GM23338 (cell line): ENCODE data around the gene UMOD. TPM values are rescaled to one million over a fixed set of nuclear protein-coding genes. Genes with fewer than 3 reads are reported as not detected.

Source experiments
- ATAC-seq: fragments of 200-7000 bp; cut with Tn5 transposase; 3 replicates; pipeline ENCODE4 v1.9.1; 2020
- DNase-seq: peaks from one replicate; pipeline ENCODE4 v3.0.0-alpha.2; 2015; ENCODE audit warnings: low spot score
- H2AFZ ChIP-seq: fragments of 200-600 bp; sonication (generic); 2 replicates; pipeline ENCODE4 v1.8.0; 2016; ENCODE audit warnings: antibody characterized with exemption, mild to moderate bottlenecking, moderate library complexity
- H3F3A ChIP-seq: fragments of 200-600 bp; sonication (generic); replicated peaks from 2 replicates; pipeline ENCODE4 v1.8.0; 2017; ENCODE audit warnings: antibody characterized with exemption, mixed run types, low read depth
- H3K27ac ChIP-seq: fragments of 200-600 bp; sonication (generic); 2 replicates; pipeline ENCODE4 v1.6.1; 2016; ENCODE audit warnings: low read depth
- H3K27me3 ChIP-seq: fragments of 200-600 bp; sonication (generic); 2 replicates; pipeline ENCODE4 v1.8.0; 2016; ENCODE audit warnings: mild to moderate bottlenecking, mixed run types, moderate library complexity; ENCODE audit not compliant: insufficient read depth
- H3K36me3 ChIP-seq: fragments of 200-600 bp; sonication (generic); 2 replicates; pipeline ENCODE4 v1.8.0; 2016; ENCODE audit warnings: mild to moderate bottlenecking; ENCODE audit not compliant: insufficient read depth
- H3K4me1 ChIP-seq: fragments of 200-600 bp; sonication (generic); 2 replicates; pipeline ENCODE4 v1.8.0; 2016; ENCODE audit warnings: mild to moderate bottlenecking, moderate library complexity; ENCODE audit not compliant: insufficient read depth
- H3K4me2 ChIP-seq: fragments of 200-600 bp; sonication (generic); 2 replicates; pipeline ENCODE4 v1.7.1; 2017; ENCODE audit warnings: mixed run types
- H3K4me3 ChIP-seq: fragments of 200-600 bp; sonication (generic); 2 replicates; pipeline ENCODE4 v1.6.1; 2016; ENCODE audit warnings: mixed run types
- H3K79me2 ChIP-seq: fragments of 200-600 bp; sonication (generic); replicated peaks from 2 replicates; pipeline ENCODE4 v1.8.0; 2017; ENCODE audit warnings: mild to moderate bottlenecking; ENCODE audit not compliant: insufficient read depth
- H3K9me2 ChIP-seq: fragments of 200-600 bp; sonication (generic); 2 replicates; pipeline ENCODE4 v1.8.0; 2017; ENCODE audit not compliant: insufficient read depth
- H4K20me1 ChIP-seq: fragments of 200-600 bp; sonication (generic); replicated peaks from 2 replicates; pipeline ENCODE4 v1.8.0; 2017; ENCODE audit warnings: mild to moderate bottlenecking; ENCODE audit not compliant: insufficient read depth
- H3K27ac Mint-ChIP-seq: 2 replicates; pipeline ENCODE4 v1.8.0; 2020; ENCODE audit warnings: inconsistent platforms, mild to moderate bottlenecking, moderate library complexity, mixed read lengths
- H3K27me3 Mint-ChIP-seq: 3 replicates; pipeline ENCODE4 v1.8.0; 2022; ENCODE audit warnings: low read depth, mild to moderate bottlenecking, moderate library complexity, mixed read lengths, inconsistent platforms; ENCODE audit not compliant: insufficient read depth, poor library complexity
- H3K36me3 Mint-ChIP-seq: 3 replicates; pipeline ENCODE4 v1.8.0; 2021; ENCODE audit warnings: low read depth, mild to moderate bottlenecking, inconsistent platforms, moderate library complexity, mixed read lengths
- H3K4me1 Mint-ChIP-seq: 3 replicates; pipeline ENCODE4 v1.8.0; 2020; ENCODE audit warnings: mild to moderate bottlenecking, inconsistent platforms, mixed read lengths
- H3K4me3 Mint-ChIP-seq: 3 replicates; pipeline ENCODE4 v1.8.0; 2021; ENCODE audit warnings: moderate library complexity, mild to moderate bottlenecking, inconsistent platforms, mixed read lengths
- H3K9me3 Mint-ChIP-seq: 3 replicates; pipeline ENCODE4 v1.8.0; 2020; ENCODE audit warnings: moderate library complexity, mild to moderate bottlenecking, inconsistent platforms, mixed read lengths
- CREB1 ChIP-seq: fragments of 250-450 bp; sonication (Bioruptor Pico); IDR thresholded peaks from 2 replicates; pipeline ENCODE4 v1.5.0; 2020; ENCODE audit warnings: low read depth, mild to moderate bottlenecking, moderate library complexity
- EZH2 ChIP-seq: fragments of 200-600 bp; sonication (generic); IDR thresholded peaks from one replicate; pipeline ENCODE4 v1.8.0; 2017; ENCODE audit warnings: antibody characterized with exemption, mild to moderate bottlenecking, low read depth; ENCODE audit not compliant: unreplicated experiment
- EZH2phosphoT487 ChIP-seq: fragments of 200-600 bp; sonication (generic); IDR thresholded peaks from one replicate; pipeline ENCODE4 v1.8.1; 2018; ENCODE audit warnings: antibody characterized with exemption; ENCODE audit not compliant: unreplicated experiment
- JUNB ChIP-seq: IDR thresholded peaks from one replicate; pipeline ENCODE4 v1.6.1; 2016; ENCODE audit warnings: antibody characterized with exemption; ENCODE audit not compliant: unreplicated experiment
- NANOG ChIP-seq: IDR thresholded peaks from 2 replicates; pipeline ENCODE4 v1.6.1; 2016; ENCODE audit warnings: antibody characterized with exemption, borderline replicate concordance
- POLR2AphosphoS5 ChIP-seq: IDR thresholded peaks from 2 replicates; pipeline ENCODE4 v1.6.1; 2016; ENCODE audit warnings: antibody characterized with exemption, low read depth
- ZNF114 ChIP-seq: fragments of 250-450 bp; sonication (Bioruptor Pico); IDR thresholded peaks from 2 replicates; pipeline ENCODE4 v1.5.0; 2020; ENCODE audit warnings: mild to moderate bottlenecking, moderate library complexity
- ZNF331 ChIP-seq: fragments of 250-450 bp; sonication (Bioruptor Pico); IDR thresholded peaks from 2 replicates; pipeline ENCODE4 v1.5.0; 2020; ENCODE audit warnings: low read depth, mild to moderate bottlenecking, moderate library complexity
- polyA plus RNA-seq: library from polyadenylated mRNA; unstranded; fragments of >200 nt; fragmentation: Nextera tagmentation; extraction: Ambion mirVana; gene quantifications from 2 replicates; pipeline ENCODE4 v1.2.1, GENCODE V29; 2016
- total RNA-seq: library from RNA; depleted of rRNA; stranded (reverse); fragments of >200 nt; shearing (Covaris generic); gene quantifications from 2 replicates; pipeline ENCODE4 v1.2.3, GENCODE V29; 2014
- TF ChIP-seq, protein P1 (sequence below): IDR thresholded peaks from one replicate; pipeline ENCODE4 v1.6.1; 2018; ENCODE audit warnings: antibody characterized with exemption; ENCODE audit not compliant: unreplicated experiment
- TF ChIP-seq, protein P2 (sequence below), 2 experiments: fragments of 200-600 bp in 1 of 2; sonication (generic) in 1 of 2; conservative IDR thresholded peaks; 2 replicates each; pipeline versions ENCODE4 v1.5.1 to v1.6.1; 2016 to 2017; ENCODE audit warnings: antibody characterized with exemption in 2 of 2, low read depth in 2 of 2, mild to moderate bottlenecking in 2 of 2, moderate library complexity in 1 of 2
- TF ChIP-seq, protein P3 (sequence below): IDR thresholded peaks from 2 replicates; pipeline ENCODE4 v1.6.1; 2016; ENCODE audit warnings: antibody characterized with exemption
- TF ChIP-seq, protein P4 (sequence below): fragments of 250-450 bp; sonication (Bioruptor Pico); IDR thresholded peaks from 2 replicates; pipeline ENCODE4 v1.5.0; 2020; ENCODE audit warnings: mild to moderate bottlenecking, moderate library complexity

UMOD gene
- total and polyA plus RNA-seq, 2 experiments from 2014 or later: not detected

DNA sequence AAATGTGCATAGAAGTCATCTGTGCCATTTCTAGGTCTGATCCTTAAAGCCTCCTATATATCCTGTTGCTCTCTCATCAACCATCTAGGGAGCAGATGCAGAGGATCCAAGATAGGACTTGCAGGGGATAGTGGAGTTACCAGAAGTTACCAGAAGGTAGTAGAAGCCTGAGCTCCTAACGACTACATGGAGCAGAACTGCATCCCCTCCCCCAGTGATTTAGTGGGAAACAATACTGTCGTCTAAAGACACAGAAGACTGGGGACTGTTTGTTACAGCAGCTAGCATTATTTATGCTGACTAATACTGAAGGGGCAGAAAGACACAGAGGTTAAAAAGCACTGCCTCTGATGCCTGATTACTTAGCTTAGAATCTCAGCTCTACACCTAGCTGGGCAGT lies 41.0 kb downstream of the UMOD start (continued):
- TF ChIP-seq, protein P1, sequence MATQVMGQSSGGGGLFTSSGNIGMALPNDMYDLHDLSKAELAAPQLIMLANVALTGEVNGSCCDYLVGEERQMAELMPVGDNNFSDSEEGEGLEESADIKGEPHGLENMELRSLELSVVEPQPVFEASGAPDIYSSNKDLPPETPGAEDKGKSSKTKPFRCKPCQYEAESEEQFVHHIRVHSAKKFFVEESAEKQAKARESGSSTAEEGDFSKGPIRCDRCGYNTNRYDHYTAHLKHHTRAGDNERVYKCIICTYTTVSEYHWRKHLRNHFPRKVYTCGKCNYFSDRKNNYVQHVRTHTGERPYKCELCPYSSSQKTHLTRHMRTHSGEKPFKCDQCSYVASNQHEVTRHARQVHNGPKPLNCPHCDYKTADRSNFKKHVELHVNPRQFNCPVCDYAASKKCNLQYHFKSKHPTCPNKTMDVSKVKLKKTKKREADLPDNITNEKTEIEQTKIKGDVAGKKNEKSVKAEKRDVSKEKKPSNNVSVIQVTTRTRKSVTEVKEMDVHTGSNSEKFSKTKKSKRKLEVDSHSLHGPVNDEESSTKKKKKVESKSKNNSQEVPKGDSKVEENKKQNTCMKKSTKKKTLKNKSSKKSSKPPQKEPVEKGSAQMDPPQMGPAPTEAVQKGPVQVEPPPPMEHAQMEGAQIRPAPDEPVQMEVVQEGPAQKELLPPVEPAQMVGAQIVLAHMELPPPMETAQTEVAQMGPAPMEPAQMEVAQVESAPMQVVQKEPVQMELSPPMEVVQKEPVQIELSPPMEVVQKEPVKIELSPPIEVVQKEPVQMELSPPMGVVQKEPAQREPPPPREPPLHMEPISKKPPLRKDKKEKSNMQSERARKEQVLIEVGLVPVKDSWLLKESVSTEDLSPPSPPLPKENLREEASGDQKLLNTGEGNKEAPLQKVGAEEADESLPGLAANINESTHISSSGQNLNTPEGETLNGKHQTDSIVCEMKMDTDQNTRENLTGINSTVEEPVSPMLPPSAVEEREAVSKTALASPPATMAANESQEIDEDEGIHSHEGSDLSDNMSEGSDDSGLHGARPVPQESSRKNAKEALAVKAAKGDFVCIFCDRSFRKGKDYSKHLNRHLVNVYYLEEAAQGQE: no peak
- TF ChIP-seq EZH2: no peak
- TF ChIP-seq POLR2AphosphoS5: no peak

DNA sequence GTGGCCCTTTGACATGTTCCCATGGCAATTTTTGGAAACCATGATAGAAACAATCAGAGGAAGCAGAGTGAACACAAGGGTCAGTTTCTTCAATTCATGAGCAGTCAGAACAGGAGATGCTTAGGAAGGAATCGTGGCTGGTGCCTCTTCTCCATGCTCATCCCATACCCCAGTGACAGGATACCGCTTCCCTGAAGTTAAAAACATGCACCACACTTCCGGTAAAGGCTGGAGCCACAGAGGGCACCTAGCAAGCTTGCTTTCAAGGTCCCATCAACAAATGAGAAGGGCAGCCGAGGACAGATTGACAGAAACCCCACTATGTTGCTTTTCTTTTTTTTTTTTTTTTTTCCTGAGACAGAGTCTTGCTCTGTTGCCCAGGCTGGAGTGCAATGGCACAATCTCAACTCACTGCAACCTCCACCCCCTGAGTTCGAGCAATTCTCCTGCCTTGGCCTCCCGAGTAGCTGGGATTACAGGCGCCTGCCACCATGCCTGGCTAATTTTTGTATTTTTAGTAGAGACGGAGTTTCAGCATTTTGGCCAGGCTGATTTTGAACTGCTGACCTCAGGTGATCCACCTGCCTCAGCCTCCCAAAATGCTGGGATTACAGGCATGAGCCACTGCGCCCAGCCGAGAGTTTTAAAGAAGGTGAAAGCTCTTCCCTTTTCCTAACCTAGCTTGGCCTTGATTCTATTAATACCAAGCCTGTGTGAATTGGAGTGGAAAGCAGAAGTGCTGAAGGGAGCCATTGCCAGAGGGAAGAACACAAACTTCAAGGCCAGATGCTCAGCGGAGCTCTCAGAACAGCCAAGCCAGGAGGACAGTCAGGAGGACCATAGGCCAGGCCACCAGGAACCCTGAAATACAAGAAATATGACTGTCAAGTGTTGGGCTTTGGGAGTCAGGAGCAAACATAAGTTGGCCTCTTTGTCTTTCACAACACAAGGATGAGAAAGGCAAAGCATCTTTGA lies 41.8 kb downstream of the UMOD start:
- no peak overlapping the region for H3K4me3 Mint-ChIP-seq
- no peaks in the 10 kb centered on the region for H3K36me3 Mint-ChIP-seq
- H3K9me3 Mint-ChIP-seq: no peaks in the 10 kb centered on the region
- no peak overlapping the region for H3K27ac Mint-ChIP-seq
- no peak overlapping the region for H3K4me3 ChIP-seq
- no peak for DNase-seq
- no peaks in the 10 kb centered on the region for H3K4me1 Mint-ChIP-seq
- H3F3A ChIP-seq: no peaks in the 10 kb centered on the region
- no peaks in the 10 kb centered on the region for H3K79me2 ChIP-seq
- H3K4me2 ChIP-seq: no peak overlapping the region
- H2AFZ ChIP-seq: no peak overlapping the region
- no peaks in the 10 kb centered on the region for H3K27me3 ChIP-seq
- no peaks in the 10 kb centered on the region for H4K20me1 ChIP-seq
- no peak overlapping the region for H3K27ac ChIP-seq
- no peaks in the 10 kb centered on the region for H3K36me3 ChIP-seq
- H3K4me1 ChIP-seq: no peaks in the 10 kb centered on the region
- H3K27me3 Mint-ChIP-seq: peaks cover 2% of the 10 kb centered on the region
- no peak for ATAC-seq
- H3K9me2 ChIP-seq: peaks cover 6% of the 10 kb centered on the region
- no peak for TF ChIP-seq NANOG
- TF ChIP-seq EZH2phosphoT487: no peak
- no peak for TF ChIP-seq CREB1 (CRISPR knock-in tag)
- TF ChIP-seq, protein P2, sequence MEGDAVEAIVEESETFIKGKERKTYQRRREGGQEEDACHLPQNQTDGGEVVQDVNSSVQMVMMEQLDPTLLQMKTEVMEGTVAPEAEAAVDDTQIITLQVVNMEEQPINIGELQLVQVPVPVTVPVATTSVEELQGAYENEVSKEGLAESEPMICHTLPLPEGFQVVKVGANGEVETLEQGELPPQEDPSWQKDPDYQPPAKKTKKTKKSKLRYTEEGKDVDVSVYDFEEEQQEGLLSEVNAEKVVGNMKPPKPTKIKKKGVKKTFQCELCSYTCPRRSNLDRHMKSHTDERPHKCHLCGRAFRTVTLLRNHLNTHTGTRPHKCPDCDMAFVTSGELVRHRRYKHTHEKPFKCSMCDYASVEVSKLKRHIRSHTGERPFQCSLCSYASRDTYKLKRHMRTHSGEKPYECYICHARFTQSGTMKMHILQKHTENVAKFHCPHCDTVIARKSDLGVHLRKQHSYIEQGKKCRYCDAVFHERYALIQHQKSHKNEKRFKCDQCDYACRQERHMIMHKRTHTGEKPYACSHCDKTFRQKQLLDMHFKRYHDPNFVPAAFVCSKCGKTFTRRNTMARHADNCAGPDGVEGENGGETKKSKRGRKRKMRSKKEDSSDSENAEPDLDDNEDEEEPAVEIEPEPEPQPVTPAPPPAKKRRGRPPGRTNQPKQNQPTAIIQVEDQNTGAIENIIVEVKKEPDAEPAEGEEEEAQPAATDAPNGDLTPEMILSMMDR (conservative IDR thresholded peaks at IDR 0.05; ENCODE audit: low read depth in 2 of 2): no peak
- TF ChIP-seq ZNF331: no peak
- TF ChIP-seq, protein P3, sequence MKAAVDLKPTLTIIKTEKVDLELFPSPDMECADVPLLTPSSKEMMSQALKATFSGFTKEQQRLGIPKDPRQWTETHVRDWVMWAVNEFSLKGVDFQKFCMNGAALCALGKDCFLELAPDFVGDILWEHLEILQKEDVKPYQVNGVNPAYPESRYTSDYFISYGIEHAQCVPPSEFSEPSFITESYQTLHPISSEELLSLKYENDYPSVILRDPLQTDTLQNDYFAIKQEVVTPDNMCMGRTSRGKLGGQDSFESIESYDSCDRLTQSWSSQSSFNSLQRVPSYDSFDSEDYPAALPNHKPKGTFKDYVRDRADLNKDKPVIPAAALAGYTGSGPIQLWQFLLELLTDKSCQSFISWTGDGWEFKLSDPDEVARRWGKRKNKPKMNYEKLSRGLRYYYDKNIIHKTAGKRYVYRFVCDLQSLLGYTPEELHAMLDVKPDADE: no peak
- TF ChIP-seq JUNB: no peak
- no peak for TF ChIP-seq ZNF114 (CRISPR knock-in tag)
- TF ChIP-seq, protein P4, sequence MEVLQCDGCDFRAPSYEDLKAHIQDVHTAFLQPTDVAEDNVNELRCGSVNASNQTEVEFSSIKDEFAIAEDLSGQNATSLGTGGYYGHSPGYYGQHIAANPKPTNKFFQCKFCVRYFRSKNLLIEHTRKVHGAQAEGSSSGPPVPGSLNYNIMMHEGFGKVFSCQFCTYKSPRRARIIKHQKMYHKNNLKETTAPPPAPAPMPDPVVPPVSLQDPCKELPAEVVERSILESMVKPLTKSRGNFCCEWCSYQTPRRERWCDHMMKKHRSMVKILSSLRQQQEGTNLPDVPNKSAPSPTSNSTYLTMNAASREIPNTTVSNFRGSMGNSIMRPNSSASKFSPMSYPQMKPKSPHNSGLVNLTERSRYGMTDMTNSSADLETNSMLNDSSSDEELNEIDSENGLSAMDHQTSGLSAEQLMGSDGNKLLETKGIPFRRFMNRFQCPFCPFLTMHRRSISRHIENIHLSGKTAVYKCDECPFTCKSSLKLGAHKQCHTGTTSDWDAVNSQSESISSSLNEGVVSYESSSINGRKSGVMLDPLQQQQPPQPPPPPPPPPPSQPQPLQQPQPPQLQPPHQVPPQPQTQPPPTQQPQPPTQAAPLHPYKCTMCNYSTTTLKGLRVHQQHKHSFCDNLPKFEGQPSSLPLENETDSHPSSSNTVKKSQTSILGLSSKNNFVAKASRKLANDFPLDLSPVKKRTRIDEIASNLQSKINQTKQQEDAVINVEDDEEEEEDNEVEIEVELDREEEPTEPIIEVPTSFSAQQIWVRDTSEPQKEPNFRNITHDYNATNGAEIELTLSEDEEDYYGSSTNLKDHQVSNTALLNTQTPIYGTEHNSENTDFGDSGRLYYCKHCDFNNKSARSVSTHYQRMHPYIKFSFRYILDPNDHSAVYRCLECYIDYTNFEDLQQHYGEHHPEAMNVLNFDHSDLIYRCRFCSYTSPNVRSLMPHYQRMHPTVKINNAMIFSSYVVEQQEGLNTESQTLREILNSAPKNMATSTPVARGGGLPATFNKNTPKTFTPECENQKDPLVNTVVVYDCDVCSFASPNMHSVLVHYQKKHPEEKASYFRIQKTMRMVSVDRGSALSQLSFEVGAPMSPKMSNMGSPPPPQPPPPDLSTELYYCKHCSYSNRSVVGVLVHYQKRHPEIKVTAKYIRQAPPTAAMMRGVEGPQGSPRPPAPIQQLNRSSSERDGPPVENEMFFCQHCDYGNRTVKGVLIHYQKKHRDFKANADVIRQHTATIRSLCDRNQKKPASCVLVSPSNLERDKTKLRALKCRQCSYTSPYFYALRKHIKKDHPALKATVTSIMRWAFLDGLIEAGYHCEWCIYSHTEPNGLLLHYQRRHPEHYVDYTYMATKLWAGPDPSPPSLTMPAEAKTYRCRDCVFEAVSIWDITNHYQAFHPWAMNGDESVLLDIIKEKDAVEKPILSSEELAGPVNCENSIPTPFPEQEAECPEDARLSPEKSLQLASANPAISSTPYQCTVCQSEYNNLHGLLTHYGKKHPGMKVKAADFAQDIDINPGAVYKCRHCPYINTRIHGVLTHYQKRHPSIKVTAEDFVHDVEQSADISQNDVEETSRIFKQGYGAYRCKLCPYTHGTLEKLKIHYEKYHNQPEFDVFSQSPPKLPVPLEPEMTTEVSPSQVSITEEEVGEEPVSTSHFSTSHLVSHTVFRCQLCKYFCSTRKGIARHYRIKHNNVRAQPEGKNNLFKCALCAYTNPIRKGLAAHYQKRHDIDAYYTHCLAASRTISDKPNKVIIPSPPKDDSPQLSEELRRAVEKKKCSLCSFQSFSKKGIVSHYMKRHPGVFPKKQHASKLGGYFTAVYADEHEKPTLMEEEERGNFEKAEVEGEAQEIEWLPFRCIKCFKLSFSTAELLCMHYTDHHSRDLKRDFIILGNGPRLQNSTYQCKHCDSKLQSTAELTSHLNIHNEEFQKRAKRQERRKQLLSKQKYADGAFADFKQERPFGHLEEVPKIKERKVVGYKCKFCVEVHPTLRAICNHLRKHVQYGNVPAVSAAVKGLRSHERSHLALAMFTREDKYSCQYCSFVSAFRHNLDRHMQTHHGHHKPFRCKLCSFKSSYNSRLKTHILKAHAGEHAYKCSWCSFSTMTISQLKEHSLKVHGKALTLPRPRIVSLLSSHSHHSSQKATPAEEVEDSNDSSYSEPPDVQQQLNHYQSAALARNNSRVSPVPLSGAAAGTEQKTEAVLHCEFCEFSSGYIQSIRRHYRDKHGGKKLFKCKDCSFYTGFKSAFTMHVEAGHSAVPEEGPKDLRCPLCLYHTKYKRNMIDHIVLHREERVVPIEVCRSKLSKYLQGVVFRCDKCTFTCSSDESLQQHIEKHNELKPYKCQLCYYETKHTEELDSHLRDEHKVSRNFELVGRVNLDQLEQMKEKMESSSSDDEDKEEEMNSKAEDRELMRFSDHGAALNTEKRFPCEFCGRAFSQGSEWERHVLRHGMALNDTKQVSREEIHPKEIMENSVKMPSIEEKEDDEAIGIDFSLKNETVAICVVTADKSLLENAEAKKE (CRISPR knock-in tag): no peak
